CD4-positive, alpha-beta T cell treated with Interleukin-15 for 4 hours (primary cell): ENCODE measurements around the gene FBXW5.
A peak's percentile ranks its signal among the peaks of the same experiment; 100 is the strongest.

Experiments used
- DNase-seq: peaks from one replicate; pipeline ENCODE4 v3.0.0-alpha.2; 2020; ENCODE audit warnings: low spot score

FBXW5 gene

DNA sequence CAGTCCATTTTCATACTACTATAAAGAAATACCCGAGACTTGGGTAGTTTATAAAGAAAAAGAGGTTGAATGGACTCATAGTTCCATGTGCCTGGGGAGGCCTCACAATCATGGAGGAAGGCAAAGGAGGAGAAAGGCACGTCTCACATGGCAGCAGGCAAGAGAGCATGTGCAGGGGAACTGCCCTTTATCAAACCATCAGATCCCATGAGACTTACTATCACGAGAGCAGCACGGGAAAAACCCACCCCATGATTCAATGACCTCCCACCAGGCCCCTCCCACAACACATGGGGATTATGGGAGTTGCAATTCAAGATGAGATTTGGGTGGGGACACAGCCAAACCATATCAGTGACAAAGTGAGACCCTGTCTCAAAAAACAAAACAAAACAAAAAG lies 38.3 kb downstream of the FBXW5 start:
- no peak for DNase-seq

DNA sequence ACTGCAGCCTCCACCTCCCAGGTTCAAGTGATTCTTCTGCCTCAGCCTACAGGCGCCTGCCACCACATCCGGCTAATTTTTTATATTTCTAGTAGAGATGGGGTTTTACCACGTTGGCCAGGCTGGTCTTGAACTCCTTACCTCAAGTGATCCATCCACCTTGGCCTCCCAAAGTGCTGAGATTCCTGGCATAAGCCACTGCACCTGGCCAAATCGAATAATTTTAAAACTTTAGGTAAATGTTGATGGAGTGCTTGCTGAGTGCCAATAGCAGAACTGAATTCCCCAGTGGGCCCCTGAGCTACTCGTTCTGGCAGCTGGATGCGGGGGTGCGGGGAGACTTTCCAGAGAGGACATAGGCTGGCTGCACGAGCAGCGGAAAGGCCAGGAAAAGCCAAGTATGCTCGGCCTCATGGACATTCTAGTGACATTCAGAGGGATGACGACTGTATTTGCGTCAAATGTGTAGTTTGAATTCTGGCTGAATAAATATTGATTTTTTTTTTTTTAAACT lies 41.4 kb downstream of the FBXW5 start:
- peak; percentile 25 for DNase-seq

GRCh38 chr9:136902259-136902821 lies 42.2 kb downstream of the FBXW5 start:
- DNase-seq, result peak; percentile 90

- DNase-seq, result peak; percentile 77
These were observed 42.9 kb downstream of the FBXW5 start for GRCh38 chr9:136901516-136902258.

- DNase-seq, result no peak
These were observed 43.5 kb downstream of the FBXW5 start for GRCh38 chr9:136900988-136901515.

- no peak for DNase-seq
These were observed 44.0 kb downstream of the FBXW5 start for GRCh38 chr9:136900556-136900955.

DNA sequence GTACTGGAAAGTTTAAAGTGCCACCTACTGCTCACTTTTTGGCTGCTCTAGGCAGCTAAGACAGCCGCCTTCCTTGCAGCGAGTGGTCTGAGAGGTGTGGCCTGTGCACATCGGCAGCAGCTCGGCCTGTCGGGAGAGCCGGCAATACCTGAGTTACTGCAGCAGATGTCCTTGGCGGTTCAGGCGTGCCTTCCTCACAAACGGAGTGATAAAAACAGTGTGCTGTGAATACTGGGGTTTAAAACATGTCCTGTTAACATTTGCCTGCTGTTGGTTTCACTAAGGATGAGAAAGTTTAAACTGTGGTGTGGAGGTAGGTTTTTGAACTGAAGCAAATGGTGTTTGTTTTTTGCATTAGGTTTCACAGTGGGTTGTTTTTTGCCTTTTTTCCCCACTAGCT lies 45.3 kb downstream of the FBXW5 start:
- DNase-seq, result no peak

GRCh38 chr9:136898483-136899100 lies 45.9 kb downstream of the FBXW5 start:
- no peak for DNase-seq

- no peak for DNase-seq
These were observed 48.5 kb downstream of the FBXW5 start for GRCh38 chr9:136896027-136896426.

GRCh38 chr9:136890661-136891060 lies 53.9 kb downstream of the FBXW5 start:
- DNase-seq, result no peak
